ENCODE measurements around the gene FEM1C.
"Not testable (repeated sequence)": the region's sequence is repeated elsewhere in the genome, so short reads cannot be mapped to it uniquely, and the experiment has no call there.

GRCh38 chr5:115479166-115479873 is 65.3 kb downstream of the FEM1C start:
- not testable (repeated sequence) for TF ChIP-seq CTCF (IDR thresholded peaks at IDR 0.05 in 2 of 3, conservative IDR thresholded peaks at IDR 0.05 in 1 of 3; ENCODE audit: borderline replicate concordance in 1 of 3, insufficient read depth in 1 of 3, low read depth in 2 of 3, low read length in 2 of 3); SIN3A (IDR thresholded peaks at IDR 0.05; ENCODE audit: low read depth); JUND (IDR thresholded peaks at IDR 0.05); TCF7L2 (IDR thresholded peaks at IDR 0.05; ENCODE audit: borderline replicate concordance, extremely low read depth, insufficient read depth, insufficient read length); RAD21 (IDR thresholded peaks at IDR 0.05; ENCODE audit: low read depth); CEBPB (IDR thresholded peaks at IDR 0.05; ENCODE audit: low read depth); ZNF274 (IDR thresholded peaks at IDR 0.05; ENCODE audit: low read depth, low read length); POLR2A (IDR thresholded peaks at IDR 0.05; ENCODE audit: borderline replicate concordance, extremely low read depth, insufficient read depth, insufficient read length); POLR2AphosphoS5 (IDR thresholded peaks at IDR 0.05; ENCODE audit: low read depth, low read length); ELF1 (IDR thresholded peaks at IDR 0.05; ENCODE audit: borderline replicate concordance, low read depth)

Measured in HCT116 (cell line).